ENCODE data around the gene TM9SF3. TPM values are rescaled to one million over a fixed set of nuclear protein-coding genes. Genes with fewer than 3 reads are reported as not detected.

TM9SF3 gene
- total and polyA plus RNA-seq, 2 experiments from 2014 or later = 141 to 186 TPM

- Histone ChIP-seq H3K27me3 (no peaks in the 10 kb centered on the region), H3K79me2 (no peaks in the 10 kb centered on the region), H2AFZ (no peak overlapping the region), H3K4me2 (no peak overlapping the region), H3K9me3 (ENCODE audit: low read depth) (no peaks in the 10 kb centered on the region), H3K4me3 (no peak overlapping the region), H3K27ac (no peak overlapping the region), H4K20me1 (ENCODE audit: insufficient read depth, poor library complexity, severe bottlenecking) (no peaks in the 10 kb centered on the region), H3K36me3 (replicated peaks; ENCODE audit: insufficient read depth, low read depth) (no peaks in the 10 kb centered on the region), H3K4me1 (ENCODE audit: insufficient read depth) (peaks cover 29% of the 10 kb centered on the region), H3K9me2 (replicated peaks; ENCODE audit: insufficient read depth) (no peaks in the 10 kb centered on the region)
- TF ChIP-seq EZH2 (IDR thresholded peaks at IDR 0.05; ENCODE audit: borderline replicate concordance) (no peak), EZH2phosphoT487 (IDR thresholded peaks at IDR 0.05; ENCODE audit: low read depth, severe bottlenecking, unreplicated experiment) (no peak), CTCF (IDR thresholded peaks at IDR 0.05; ENCODE audit: poor library complexity) (no peak)
- DNase-seq (ENCODE audit: low spot score) = no peak
- 80% methylated on average over 3 of the region's 3 CpGs for WGBS (ENCODE audit: low lambda C conversion rate, missing lambda C conversion rate)
These were observed 21.4 kb upstream of the TM9SF3 start for GRCh38 chr10:96608262-96608661.

GRCh38 chr10:96606946-96607345 lies 20.1 kb upstream of the TM9SF3 start:
- no peaks in the 10 kb centered on the region for H3K9me2 ChIP-seq (replicated peaks; ENCODE audit: insufficient read depth)
- H3K4me3 ChIP-seq = no peak overlapping the region
- H3K9me3 ChIP-seq (ENCODE audit: low read depth) = no peaks in the 10 kb centered on the region
- no peaks in the 10 kb centered on the region for H4K20me1 ChIP-seq (ENCODE audit: insufficient read depth, poor library complexity, severe bottlenecking)
- DNase-seq (ENCODE audit: low spot score) = no peak
- no peak overlapping the region for H3K4me2 ChIP-seq
- H2AFZ ChIP-seq = no peak overlapping the region
- H3K79me2 ChIP-seq = no peaks in the 10 kb centered on the region
- H3K27ac ChIP-seq = no peak overlapping the region
- H3K27me3 ChIP-seq = no peaks in the 10 kb centered on the region
- H3K4me1 ChIP-seq (ENCODE audit: insufficient read depth) = peaks cover 24% of the 10 kb centered on the region
- H3K36me3 ChIP-seq (replicated peaks; ENCODE audit: insufficient read depth, low read depth) = no peaks in the 10 kb centered on the region
- no peak for TF ChIP-seq CTCF (IDR thresholded peaks at IDR 0.05; ENCODE audit: poor library complexity)
- no peak for TF ChIP-seq EZH2phosphoT487 (IDR thresholded peaks at IDR 0.05; ENCODE audit: low read depth, severe bottlenecking, unreplicated experiment)
- TF ChIP-seq EZH2 (IDR thresholded peaks at IDR 0.05; ENCODE audit: borderline replicate concordance) = no peak
- WGBS (ENCODE audit: low lambda C conversion rate, missing lambda C conversion rate) = 94% methylated on average over 1 of the region's 1 CpG

- Histone ChIP-seq H3K27ac (peak overlapping the region; percentile 69), H3K9me2 (replicated peaks; ENCODE audit: insufficient read depth) (no peaks in the 10 kb centered on the region), H3K9me3 (ENCODE audit: low read depth) (no peaks in the 10 kb centered on the region), H2AFZ (no peak overlapping the region), H3K36me3 (replicated peaks; ENCODE audit: insufficient read depth, low read depth) (no peaks in the 10 kb centered on the region), H3K79me2 (no peaks in the 10 kb centered on the region), H4K20me1 (ENCODE audit: insufficient read depth, poor library complexity, severe bottlenecking) (no peaks in the 10 kb centered on the region), H3K27me3 (no peaks in the 10 kb centered on the region), H3K4me3 (no peak overlapping the region), H3K4me2 (peak overlapping the region; percentile 6), H3K4me1 (ENCODE audit: insufficient read depth) (peaks cover 21% of the 10 kb centered on the region)
- peak; percentile 43 for DNase-seq (ENCODE audit: low spot score)
- no peak for TF ChIP-seq CTCF (IDR thresholded peaks at IDR 0.05; ENCODE audit: poor library complexity)
- TF ChIP-seq EZH2 (IDR thresholded peaks at IDR 0.05; ENCODE audit: borderline replicate concordance) = no peak
- no peak for TF ChIP-seq EZH2phosphoT487 (IDR thresholded peaks at IDR 0.05; ENCODE audit: low read depth, severe bottlenecking, unreplicated experiment)
- WGBS (ENCODE audit: low lambda C conversion rate, missing lambda C conversion rate) = 12% methylated on average over 4 of the region's 4 CpGs
These were observed 19.4 kb upstream of the TM9SF3 start for GRCh38 chr10:96606216-96606615.

- Histone ChIP-seq H3K4me2 (no peak overlapping the region), H3K79me2 (no peaks in the 10 kb centered on the region), H3K27ac (no peak overlapping the region), H3K4me1 (ENCODE audit: insufficient read depth) (peaks cover 14% of the 10 kb centered on the region), H3K9me2 (replicated peaks; ENCODE audit: insufficient read depth) (no peaks in the 10 kb centered on the region), H4K20me1 (ENCODE audit: insufficient read depth, poor library complexity, severe bottlenecking) (no peaks in the 10 kb centered on the region), H2AFZ (no peak overlapping the region), H3K4me3 (no peak overlapping the region), H3K9me3 (ENCODE audit: low read depth) (no peaks in the 10 kb centered on the region), H3K27me3 (no peaks in the 10 kb centered on the region), H3K36me3 (replicated peaks; ENCODE audit: insufficient read depth, low read depth) (no peaks in the 10 kb centered on the region)
- TF ChIP-seq CTCF (IDR thresholded peaks at IDR 0.05; ENCODE audit: poor library complexity) = no peak
- no peak for TF ChIP-seq EZH2 (IDR thresholded peaks at IDR 0.05; ENCODE audit: borderline replicate concordance)
- no peak for TF ChIP-seq EZH2phosphoT487 (IDR thresholded peaks at IDR 0.05; ENCODE audit: low read depth, severe bottlenecking, unreplicated experiment)
- WGBS (ENCODE audit: low lambda C conversion rate, missing lambda C conversion rate) = 88% methylated on average over 4 of the region's 4 CpGs
- DNase-seq (ENCODE audit: low spot score) = no peak
These were observed 13.5 kb upstream of the TM9SF3 start for GRCh38 chr10:96600337-96600736.
